Endothelial cell of umbilical vein (primary cell): Measurements from ENCODE around the gene CHST11. TPM values are rescaled to one million over a fixed set of nuclear protein-coding genes. Genes with fewer than 3 reads are reported as not detected.

Source experiments
- BruUV-seq: library from RNA; stranded (reverse); fragments of 400-500 nt; replicated peaks from 2 replicates; lab custom pipeline; 2021; lab: Mats Ljungman, UMichigan
- CTCF ChIA-PET: fragments of 300-600, 350-600 bp; sonication (Branson Sonifier 250); formaldehyde crosslinking; loops from one replicate; lab custom pipeline; 2021; ENCODE audit warnings: antibody characterized with exemption, inconsistent platforms; lab: Charles Lee
- POLR2A ChIA-PET: fragments of 300-600, 350-600 bp; sonication (Branson Sonifier 250); formaldehyde crosslinking; loops from one replicate; lab custom pipeline; 2021; ENCODE audit warnings: antibody characterized with exemption, inconsistent platforms; lab: Charles Lee
- DNase-seq: peaks from one replicate; pipeline ENCODE4 v3.0.0-alpha.2; 2011; ENCODE audit warnings: low read depth, low spot score
- FAIRE-seq: peaks from 2 replicates; lab custom pipeline; 2011; peaks lifted over from hg19 to GRCh38; lab: Jason Lieb, UNC
- H2AFZ ChIP-seq: 2 replicates; pipeline ENCODE4 v1.6.0; 2012; ENCODE audit warnings: low read depth, low read length, control low read depth, inconsistent platforms
- H3K27ac ChIP-seq: 2 replicates; pipeline ENCODE4 v1.5.1; 2011; ENCODE audit warnings: low read depth, mild to moderate bottlenecking, control low read depth, low read length, moderate library complexity; ENCODE audit not compliant: insufficient read depth
- H3K27me3 ChIP-seq, 2 experiments: 2 replicates each; pipeline versions ENCODE4 v1.6.0 to v1.6.1; 2011; ENCODE audit warnings: low read length in 2 of 2, mixed read lengths in 1 of 2; ENCODE audit not compliant: control insufficient read depth in 2 of 2, insufficient read depth in 2 of 2
- H3K36me3 ChIP-seq, 2 experiments: 2 replicates in 1 of 2; 3 replicates in 1 of 2; pipeline ENCODE4 v1.5.1; 2011; ENCODE audit warnings: low read length in 2 of 2, mild to moderate bottlenecking in 1 of 2, moderate library complexity in 1 of 2; ENCODE audit not compliant: control insufficient read depth in 2 of 2, insufficient read depth in 2 of 2; ENCODE audit errors: extremely low read depth in 1 of 2
- H3K4me1 ChIP-seq: 3 replicates; pipeline ENCODE4 v1.5.1; 2011; ENCODE audit warnings: mild to moderate bottlenecking, low read length; ENCODE audit not compliant: control insufficient read depth, insufficient read depth; ENCODE audit errors: extremely low read depth
- H3K4me2 ChIP-seq: 2 replicates; pipeline ENCODE4 v1.6.1; 2011; ENCODE audit warnings: low read length, control low read depth, mixed read lengths; ENCODE audit not compliant: insufficient read depth
- H3K4me3 ChIP-seq, 3 experiments: fragments of 200-600 bp in 1 of 3; sonication (generic), shearing (Covaris generic) in 1 of 3; replicated peaks in 1 of 3; 2 replicates each; pipeline ENCODE4 v1.5.1; 2011 to 2016; ENCODE audit warnings: control low read depth in 3 of 3, low read length in 3 of 3, mild to moderate bottlenecking in 2 of 3, inconsistent platforms in 1 of 3, low read depth in 1 of 3, moderate library complexity in 1 of 3; ENCODE audit not compliant: insufficient read depth in 1 of 3
- H3K79me2 ChIP-seq: 2 replicates; pipeline ENCODE4 v1.6.0; 2012; ENCODE audit warnings: low read length, inconsistent platforms; ENCODE audit not compliant: control insufficient read depth, insufficient read depth
- H3K9ac ChIP-seq: replicated peaks from 2 replicates; pipeline ENCODE3; 2011; ENCODE audit warnings: low read length, control low read depth; ENCODE audit not compliant: insufficient read depth; ENCODE audit errors: extremely low read depth
- H3K9me1 ChIP-seq: replicated peaks from 3 replicates; pipeline ENCODE4 v1.6.0; 2011; ENCODE audit warnings: mild to moderate bottlenecking, low read length; ENCODE audit not compliant: control insufficient read depth, insufficient read depth; ENCODE audit errors: extremely low read depth
- H3K9me3 ChIP-seq: replicated peaks from 2 replicates; pipeline ENCODE4 v1.5.1; 2012; ENCODE audit warnings: low read length, inconsistent platforms; ENCODE audit not compliant: control insufficient read depth, insufficient read depth
- H4K20me1 ChIP-seq: replicated peaks from 2 replicates; pipeline ENCODE3; 2011; ENCODE audit warnings: mild to moderate bottlenecking, low read length; ENCODE audit not compliant: control insufficient read depth, insufficient read depth; ENCODE audit errors: extremely low read depth
- EZH2 ChIP-seq: IDR thresholded peaks from 2 replicates; pipeline ENCODE4 v1.6.1; 2012; ENCODE audit warnings: borderline replicate concordance, low read depth, mild to moderate bottlenecking, moderate library complexity, low read length, inconsistent platforms; ENCODE audit not compliant: severe bottlenecking
- FOS ChIP-seq: IDR thresholded peaks from 2 replicates; pipeline ENCODE4 v1.6.1; 2011; ENCODE audit warnings: mild to moderate bottlenecking, low read length, moderate library complexity, borderline replicate concordance; ENCODE audit not compliant: insufficient read depth
- JUN ChIP-seq: IDR thresholded peaks from 2 replicates; pipeline ENCODE4 v1.6.1; 2011; ENCODE audit warnings: borderline replicate concordance, low read depth; ENCODE audit not compliant: insufficient read length, insufficient read depth
- MYC ChIP-seq: IDR thresholded peaks from one replicate; pipeline ENCODE4 v1.6.1; 2011; ENCODE audit warnings: mild to moderate bottlenecking, low read depth, low read length
- POLR2A ChIP-seq: IDR thresholded peaks from 2 replicates; pipeline ENCODE4 v1.6.1; 2012; ENCODE audit warnings: low read depth, mild to moderate bottlenecking, control low read depth, low read length
- POLR2AphosphoS5 ChIP-seq: IDR thresholded peaks from 2 replicates; pipeline ENCODE4 v1.6.1; 2012; ENCODE audit warnings: low read depth, mild to moderate bottlenecking, control low read depth, low read length, moderate library complexity; ENCODE audit not compliant: insufficient read depth
- dilution Hi-C: fragments of 300-500 bp; cut with MboI; formaldehyde crosslinking; loops from one replicate; pipeline ENCODE4 v1.15.0; 2019; ENCODE audit warnings: low sequenced_read_pairs; ENCODE audit not compliant: extremely low pct_ligation_motif_present
- intact Hi-C: fragments of 100-400 bp; cut with micrococcal nuclease; formaldehyde crosslinking; loops from one replicate; pipeline ENCODE4 v1.10.0; 2022
- polyA plus RNA-seq, 4 experiments: library from polyadenylated mRNA; depleted of rRNA in 3 of 4; stranded (reverse) in 3 of 4; unstranded in 1 of 4; fragments of >200 nt; gene quantifications; 2 replicates each; pipeline versions ENCODE4 v1.2.1 to v1.2.3, GENCODE V29; 2011 to 2012; ENCODE audit warnings: missing spikeins in 1 of 4
- total RNA-seq: library from RNA; stranded (reverse); gene quantifications from 2 replicates; pipeline ENCODE4 v1.2.3, GENCODE V29; 2021
- TF ChIP-seq, protein P1 (sequence below): IDR thresholded peaks from 2 replicates; pipeline ENCODE4 v1.6.1; 2011; ENCODE audit not compliant: insufficient read depth, insufficient read length
- TF ChIP-seq, protein P2 (sequence below), 2 donors: IDR thresholded peaks; 1 replicate in 1 of 2; 2 replicates in 1 of 2; pipeline ENCODE4 v1.5.1; 2011; ENCODE audit warnings: low read length in 2 of 2, mild to moderate bottlenecking in 2 of 2, moderate library complexity in 2 of 2, control low read depth in 1 of 2, inconsistent platforms in 1 of 2, low read depth in 1 of 2; ENCODE audit not compliant: insufficient read depth in 1 of 2; ENCODE audit errors: extremely low read depth in 1 of 2

The CHST11 gene
- total and polyA plus RNA-seq, 2 donors (not counting 3 experiments of a cell fraction or from before 2014, with no cell fraction given): 19.7 to 20.9 TPM

DNA sequence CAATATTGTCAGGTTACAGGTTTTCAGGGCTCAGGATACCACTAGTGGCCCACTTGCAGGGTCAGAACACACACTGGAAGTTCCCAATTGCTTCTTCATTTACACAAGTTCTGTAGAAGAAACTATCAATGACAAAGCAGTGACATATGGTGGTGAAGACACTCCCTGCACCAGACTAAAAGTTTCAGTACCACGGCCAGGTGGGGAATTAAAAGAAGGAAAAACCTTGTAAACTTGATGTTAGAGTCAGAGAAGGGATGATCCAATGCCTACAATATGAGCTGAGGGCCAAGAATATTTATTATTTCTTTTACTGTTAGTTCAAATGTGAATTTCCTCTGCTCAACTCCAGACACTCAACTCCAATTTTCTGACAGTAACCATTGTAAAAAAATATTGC is 31.8 kb upstream of the CHST11 start:
- H3K36me3 ChIP-seq: no peaks in the 10 kb centered on the region
- DNase-seq: no peak
- no peak for TF ChIP-seq JUN
- TF ChIP-seq POLR2A: no peak
- no peak for TF ChIP-seq EZH2
- TF ChIP-seq POLR2AphosphoS5: no peak
- TF ChIP-seq, protein P1, sequence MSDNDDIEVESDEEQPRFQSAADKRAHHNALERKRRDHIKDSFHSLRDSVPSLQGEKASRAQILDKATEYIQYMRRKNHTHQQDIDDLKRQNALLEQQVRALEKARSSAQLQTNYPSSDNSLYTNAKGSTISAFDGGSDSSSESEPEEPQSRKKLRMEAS: no peak
- TF ChIP-seq, protein P2, sequence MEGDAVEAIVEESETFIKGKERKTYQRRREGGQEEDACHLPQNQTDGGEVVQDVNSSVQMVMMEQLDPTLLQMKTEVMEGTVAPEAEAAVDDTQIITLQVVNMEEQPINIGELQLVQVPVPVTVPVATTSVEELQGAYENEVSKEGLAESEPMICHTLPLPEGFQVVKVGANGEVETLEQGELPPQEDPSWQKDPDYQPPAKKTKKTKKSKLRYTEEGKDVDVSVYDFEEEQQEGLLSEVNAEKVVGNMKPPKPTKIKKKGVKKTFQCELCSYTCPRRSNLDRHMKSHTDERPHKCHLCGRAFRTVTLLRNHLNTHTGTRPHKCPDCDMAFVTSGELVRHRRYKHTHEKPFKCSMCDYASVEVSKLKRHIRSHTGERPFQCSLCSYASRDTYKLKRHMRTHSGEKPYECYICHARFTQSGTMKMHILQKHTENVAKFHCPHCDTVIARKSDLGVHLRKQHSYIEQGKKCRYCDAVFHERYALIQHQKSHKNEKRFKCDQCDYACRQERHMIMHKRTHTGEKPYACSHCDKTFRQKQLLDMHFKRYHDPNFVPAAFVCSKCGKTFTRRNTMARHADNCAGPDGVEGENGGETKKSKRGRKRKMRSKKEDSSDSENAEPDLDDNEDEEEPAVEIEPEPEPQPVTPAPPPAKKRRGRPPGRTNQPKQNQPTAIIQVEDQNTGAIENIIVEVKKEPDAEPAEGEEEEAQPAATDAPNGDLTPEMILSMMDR (IDR thresholded peaks at IDR 0.05; ENCODE audit: extremely low read depth in 1 of 2, insufficient read depth in 1 of 2, low read depth in 1 of 2, low read length in 2 of 2): no peak
- TF ChIP-seq MYC: no peak
- no peak for TF ChIP-seq FOS
- ChIA-PET POLR2A (no interaction called here), CTCF (no interaction called here)
- no peak overlapping the region for H3K4me2 ChIP-seq
- no peak overlapping the region for H2AFZ ChIP-seq
- H3K4me1 ChIP-seq: peaks cover 6% of the 10 kb centered on the region
- no peak overlapping the region for H3K9ac ChIP-seq
- H3K9me1 ChIP-seq: no peaks in the 10 kb centered on the region
- H3K27ac ChIP-seq: no peak overlapping the region
- dilution Hi-C loops: no loop called here
- no peaks in the 10 kb centered on the region for H3K27me3 ChIP-seq
- FAIRE-seq: no peak
- no peaks in the 10 kb centered on the region for H3K79me2 ChIP-seq
- BruUV-seq: no TSS peak
- no peaks in the 10 kb centered on the region for H3K9me3 ChIP-seq
- no peak overlapping the region for H3K4me3 ChIP-seq
- no peaks in the 10 kb centered on the region for H4K20me1 ChIP-seq
- intact Hi-C loops: no loop called here
